ENCODE data around the gene NEURL1B. TPM values are rescaled to one million over a fixed set of nuclear protein-coding genes. Genes with fewer than 3 reads are reported as not detected.

The NEURL1B gene
- total RNA-seq, 2 experiments from 2014 or later = 0.32 to 0.57 TPM

DNA sequence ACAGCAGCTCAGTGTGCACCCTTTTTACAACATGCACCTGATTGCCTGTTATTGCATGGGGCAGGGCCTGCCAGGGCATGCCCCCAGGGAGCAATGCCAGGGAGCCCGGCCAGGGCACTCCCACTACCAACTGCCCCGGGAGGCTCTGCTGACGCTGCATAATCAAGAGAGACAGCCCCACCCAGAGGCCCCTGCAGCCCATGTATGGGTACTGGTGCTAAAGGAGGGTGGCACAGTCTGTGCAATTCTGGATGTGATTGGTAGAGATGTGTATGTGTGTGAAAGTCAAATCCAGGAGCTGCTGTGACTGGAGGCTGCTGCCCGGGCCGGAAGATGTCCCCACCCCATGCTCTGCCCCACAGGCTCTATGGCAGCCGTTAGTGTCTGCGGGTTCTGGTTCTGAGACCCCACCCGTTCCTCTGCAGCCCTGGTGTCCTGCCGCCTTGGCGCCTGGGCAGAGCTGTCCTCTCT, 3.9 kb upstream of the NEURL1B start:
- Histone ChIP-seq H3K79me2 (ENCODE audit: insufficient read depth, low read depth, low read length) (no peaks in the 10 kb centered on the region), H3K9me2 (ENCODE audit: insufficient read depth, low read length) (no peaks in the 10 kb centered on the region), H3K4me2 (ENCODE audit: low read length) (no peak overlapping the region), H3K27ac (ENCODE audit: low read depth, low read length, poor library complexity, severe bottlenecking) (no peak overlapping the region), H3K4me1 (ENCODE audit: insufficient read depth, low read length, poor library complexity, severe bottlenecking) (peaks cover 16% of the 10 kb centered on the region), H4K20me1 (ENCODE audit: insufficient read depth, low read length) (no peaks in the 10 kb centered on the region), H3K9me3 (ENCODE audit: low read length) (no peaks in the 10 kb centered on the region), H2AFZ (ENCODE audit: low read length) (no peak overlapping the region), H3K4me3 (ENCODE audit: low read depth, low read length, poor library complexity, severe bottlenecking) (no peak overlapping the region), H3K36me3 (ENCODE audit: insufficient read depth, low read length) (no peaks in the 10 kb centered on the region)
- DNase-seq (ENCODE audit: low spot score) = no peak
- intact Hi-C loops (cut with micrococcal nuclease; ENCODE audit: unreplicated experiment) = no loop called here
- TF ChIP-seq, protein P1, sequence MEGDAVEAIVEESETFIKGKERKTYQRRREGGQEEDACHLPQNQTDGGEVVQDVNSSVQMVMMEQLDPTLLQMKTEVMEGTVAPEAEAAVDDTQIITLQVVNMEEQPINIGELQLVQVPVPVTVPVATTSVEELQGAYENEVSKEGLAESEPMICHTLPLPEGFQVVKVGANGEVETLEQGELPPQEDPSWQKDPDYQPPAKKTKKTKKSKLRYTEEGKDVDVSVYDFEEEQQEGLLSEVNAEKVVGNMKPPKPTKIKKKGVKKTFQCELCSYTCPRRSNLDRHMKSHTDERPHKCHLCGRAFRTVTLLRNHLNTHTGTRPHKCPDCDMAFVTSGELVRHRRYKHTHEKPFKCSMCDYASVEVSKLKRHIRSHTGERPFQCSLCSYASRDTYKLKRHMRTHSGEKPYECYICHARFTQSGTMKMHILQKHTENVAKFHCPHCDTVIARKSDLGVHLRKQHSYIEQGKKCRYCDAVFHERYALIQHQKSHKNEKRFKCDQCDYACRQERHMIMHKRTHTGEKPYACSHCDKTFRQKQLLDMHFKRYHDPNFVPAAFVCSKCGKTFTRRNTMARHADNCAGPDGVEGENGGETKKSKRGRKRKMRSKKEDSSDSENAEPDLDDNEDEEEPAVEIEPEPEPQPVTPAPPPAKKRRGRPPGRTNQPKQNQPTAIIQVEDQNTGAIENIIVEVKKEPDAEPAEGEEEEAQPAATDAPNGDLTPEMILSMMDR (conservative IDR thresholded peaks at IDR 0.05; ENCODE audit: low read length) = no peak
- TF ChIP-seq EZH2phosphoT487 (IDR thresholded peaks at IDR 0.05; ENCODE audit: borderline replicate concordance, low read depth, low read length) = no peak
- ChIA-PET CTCF (ENCODE audit: unreplicated experiment) (no interaction called here), POLR2A (no interaction called here)
- no TSS peak for BruUV-seq (replicated peaks)

DNA sequence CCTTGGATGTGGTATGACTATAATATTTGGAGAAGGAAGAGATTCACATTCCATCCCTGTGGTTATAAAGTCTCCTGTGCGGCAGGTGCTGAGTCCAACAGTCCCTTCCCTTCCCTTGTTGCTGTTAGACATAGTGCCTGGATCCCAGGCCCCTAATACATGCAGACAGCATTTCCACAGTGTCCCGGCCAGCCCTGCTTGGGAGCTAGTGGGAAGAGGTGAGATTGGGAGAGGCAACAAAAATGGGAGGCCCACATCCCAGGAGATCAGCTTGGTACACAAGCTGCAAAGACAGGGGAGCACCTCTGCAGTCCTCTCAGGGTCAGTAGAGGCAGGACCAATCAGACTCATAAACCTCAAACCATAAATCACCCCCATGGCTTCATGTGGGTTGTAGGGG, 3.3 kb upstream of the NEURL1B start:
- BruUV-seq (replicated peaks) = no TSS peak
- no peak overlapping the region for H3K4me3 ChIP-seq (ENCODE audit: low read depth, low read length, poor library complexity, severe bottlenecking)

DNA sequence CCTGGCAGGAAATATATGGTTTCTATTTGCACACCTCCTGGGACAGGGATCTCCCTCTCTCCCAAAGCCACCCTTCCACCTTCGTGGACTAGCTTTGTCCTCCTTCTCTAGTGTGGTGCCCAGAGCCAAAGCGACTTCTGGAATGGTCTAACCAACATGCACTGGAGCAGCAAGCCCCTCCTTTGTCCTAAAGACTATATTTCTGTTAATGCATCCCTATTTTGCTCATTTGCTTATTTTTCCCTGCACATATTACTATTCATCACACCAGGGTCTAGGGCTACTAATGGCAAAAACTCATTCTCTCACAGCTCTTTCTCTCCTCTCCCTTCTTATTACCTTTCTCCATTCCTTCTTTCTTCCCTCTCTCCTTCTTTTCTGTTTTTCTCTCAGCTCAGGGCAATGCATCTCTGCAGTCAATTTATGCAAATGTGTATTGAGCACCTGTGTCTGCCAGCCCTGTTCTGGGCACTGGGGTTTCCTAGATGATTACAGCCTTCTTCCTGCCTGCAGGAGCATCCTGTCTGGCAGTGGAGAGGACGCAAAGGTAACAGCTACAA, 2.8 kb upstream of the NEURL1B start:
- H3K36me3 ChIP-seq (ENCODE audit: insufficient read depth, low read length) = no peaks in the 10 kb centered on the region
- H3K79me2 ChIP-seq (ENCODE audit: insufficient read depth, low read depth, low read length) = no peaks in the 10 kb centered on the region
- no peaks in the 10 kb centered on the region for H3K9me3 ChIP-seq (ENCODE audit: low read length)
- BruUV-seq (replicated peaks) = no TSS peak
- H3K9me2 ChIP-seq (ENCODE audit: insufficient read depth, low read length) = no peaks in the 10 kb centered on the region
- peaks cover 18% of the 10 kb centered on the region for H3K4me1 ChIP-seq (ENCODE audit: insufficient read depth, low read length, poor library complexity, severe bottlenecking)
- H3K4me2 ChIP-seq (ENCODE audit: low read length) = no peak overlapping the region
- intact Hi-C loops (cut with micrococcal nuclease; ENCODE audit: unreplicated experiment) = no loop called here
- POLR2A ChIA-PET = interaction anchor here (0.6 kb wide), 1 partner anchor 1684 kb away, joined by 4 read pairs; no protein-coding TSS in a partner anchor
- peak; percentile 7 for DNase-seq (ENCODE audit: low spot score)
- no peak overlapping the region for H3K27ac ChIP-seq (ENCODE audit: low read depth, low read length, poor library complexity, severe bottlenecking)
- no peak overlapping the region for H3K4me3 ChIP-seq (ENCODE audit: low read depth, low read length, poor library complexity, severe bottlenecking)
- TF ChIP-seq, protein P1 (conservative IDR thresholded peaks at IDR 0.05; ENCODE audit: low read length) = no peak
- TF ChIP-seq EZH2phosphoT487 (IDR thresholded peaks at IDR 0.05; ENCODE audit: borderline replicate concordance, low read depth, low read length) = no peak
- no peaks in the 10 kb centered on the region for H4K20me1 ChIP-seq (ENCODE audit: insufficient read depth, low read length)
- CTCF ChIA-PET (ENCODE audit: unreplicated experiment) = interaction anchor here (0.5 kb wide), 1 partner anchor 1987 kb away, joined by 3 read pairs; no protein-coding TSS in a partner anchor
- H2AFZ ChIP-seq (ENCODE audit: low read length) = no peak overlapping the region

More for the DNA sequence above, 3.3 kb upstream of the NEURL1B start:
- Histone ChIP-seq H3K36me3 (ENCODE audit: insufficient read depth, low read length) (no peaks in the 10 kb centered on the region), H4K20me1 (ENCODE audit: insufficient read depth, low read length) (no peaks in the 10 kb centered on the region), H3K27ac (ENCODE audit: low read depth, low read length, poor library complexity, severe bottlenecking) (no peak overlapping the region), H3K9me3 (ENCODE audit: low read length) (no peaks in the 10 kb centered on the region), H3K79me2 (ENCODE audit: insufficient read depth, low read depth, low read length) (no peaks in the 10 kb centered on the region), H2AFZ (ENCODE audit: low read length) (no peak overlapping the region), H3K4me2 (ENCODE audit: low read length) (no peak overlapping the region), H3K4me1 (ENCODE audit: insufficient read depth, low read length, poor library complexity, severe bottlenecking) (peaks cover 18% of the 10 kb centered on the region), H3K9me2 (ENCODE audit: insufficient read depth, low read length) (no peaks in the 10 kb centered on the region)
- DNase-seq (ENCODE audit: low spot score) = no peak
- CTCF ChIA-PET (ENCODE audit: unreplicated experiment) = no interaction called here
- TF ChIP-seq, protein P1 (conservative IDR thresholded peaks at IDR 0.05; ENCODE audit: low read length) = no peak
- TF ChIP-seq EZH2phosphoT487 (IDR thresholded peaks at IDR 0.05; ENCODE audit: borderline replicate concordance, low read depth, low read length) = no peak
- intact Hi-C loops (cut with micrococcal nuclease; ENCODE audit: unreplicated experiment) = no loop called here
- POLR2A ChIA-PET = interaction anchor here (0.6 kb wide), 1 partner anchor 1685 kb away, joined by 4 read pairs; no protein-coding TSS in a partner anchor
